Gastrocnemius medialis (tissue), 4 donors: ENCODE results near the gene WRAP73.

Experiments used
- CTCF ChIP-seq, 5 experiments: fragments of 450-650 bp in 3 of 5; fragments of 200-600 bp in 2 of 5; sonication (generic) in 2 of 5; IDR thresholded peaks in 4 of 5; conservative IDR thresholded peaks in 1 of 5; 1 replicate in 4 of 5; 2 replicates in 1 of 5; pipeline ENCODE4 v1.5.1; 2016 to 2019; ENCODE audit warnings: antibody characterized with exemption in 5 of 5, mild to moderate bottlenecking in 3 of 5, moderate library complexity in 3 of 5
- POLR2A ChIP-seq, 2 donors: fragments of 450-650 bp; IDR thresholded peaks; one replicate each; pipeline ENCODE4 v1.6.1; 2017; ENCODE audit warnings: antibody characterized with exemption in 2 of 2, mild to moderate bottlenecking in 2 of 2, moderate library complexity in 2 of 2

GRCh38 chr1:3669971-3670431, 20.1 kb upstream of the WRAP73 start:
- no peak for TF ChIP-seq CTCF (IDR thresholded peaks at IDR 0.05 in 4 of 5, conservative IDR thresholded peaks at IDR 0.05 in 1 of 5)
- no peak for TF ChIP-seq POLR2A (IDR thresholded peaks at IDR 0.05)
